HEK293 (cell line): Measurements from ENCODE around the gene COL15A1.

ENCODE experiments used
- CTCF ChIA-PET: fragments of 350-600 bp; formaldehyde crosslinking; extraction: SDS; loops from one replicate; lab custom pipeline; 2021; ENCODE audit warnings: antibody characterized with exemption; lab: Yijun Ruan, JAX
- POLR2A ChIA-PET: fragments of 300-600 bp; formaldehyde crosslinking; extraction: SDS; loops from one replicate; lab custom pipeline; 2020; ENCODE audit warnings: antibody characterized with exemption, inconsistent platforms; lab: Yijun Ruan, JAX
- H3K27ac ChIP-seq: fragments of 200-500 bp; sonication (Bioruptor generic); 2 replicates; pipeline ENCODE4 v1.5.1; 2014; ENCODE audit warnings: low read depth, low read length, control low read depth, inconsistent platforms; ENCODE audit errors: extremely low read depth
- H3K36me3 ChIP-seq, 2 experiments: fragments of 200-500 bp in 1 of 2; sonication (Bioruptor generic) in 1 of 2; 1 replicate in 1 of 2; 2 replicates in 1 of 2; pipeline ENCODE4 v1.5.1; 2014 to 2017; ENCODE audit warnings: inconsistent platforms in 2 of 2, low read length in 2 of 2; ENCODE audit not compliant: control insufficient read depth in 2 of 2, insufficient read depth in 1 of 2
- H3K4me1 ChIP-seq: fragments of 200-500 bp; sonication (Bioruptor generic); 2 replicates; pipeline ENCODE4 v1.5.1; 2014; ENCODE audit warnings: mild to moderate bottlenecking, low read length, inconsistent platforms; ENCODE audit not compliant: control insufficient read depth, insufficient read depth
- H3K4me3 ChIP-seq: 2 replicates; pipeline ENCODE4 v1.5.1; 2011; ENCODE audit warnings: low read depth, mild to moderate bottlenecking, control low read depth, low read length, moderate library complexity
- H3K9me3 ChIP-seq: fragments of 200-500 bp; sonication (Bioruptor generic); 2 replicates; pipeline ENCODE4 v1.5.1; 2014; ENCODE audit warnings: low read depth, low read length, inconsistent platforms; ENCODE audit not compliant: control insufficient read depth, insufficient read depth
- ATF2 ChIP-seq: fragments of 450-650 bp; formaldehyde crosslinking; IDR thresholded peaks from 2 replicates; pipeline ENCODE4 v1.5.1; 2016; ENCODE audit warnings: missing biosample characterization, missing genetic modification characterization, low read depth
- MZF1 ChIP-seq: fragments of 450-650 bp; formaldehyde crosslinking; IDR thresholded peaks from 2 replicates; pipeline ENCODE4 v1.5.1; 2017; ENCODE audit warnings: missing biosample characterization, missing genetic modification characterization, borderline replicate concordance
- ZNF10 ChIP-seq: fragments of 450-650 bp; formaldehyde crosslinking; IDR thresholded peaks from 2 replicates; pipeline ENCODE4 v1.5.1; 2017; ENCODE audit warnings: missing biosample characterization, missing genetic modification characterization
- ZNF121 ChIP-seq: fragments of 450-650 bp; formaldehyde crosslinking; IDR thresholded peaks from 2 replicates; pipeline ENCODE4 v1.5.1; 2016; ENCODE audit warnings: missing biosample characterization, missing genetic modification characterization
- ZNF155 ChIP-seq: fragments of 450-650 bp; formaldehyde crosslinking; IDR thresholded peaks from 2 replicates; pipeline ENCODE4 v1.5.1; 2016; ENCODE audit warnings: missing biosample characterization, missing genetic modification characterization
- ZNF221 ChIP-seq: fragments of 450-650 bp; formaldehyde crosslinking; IDR thresholded peaks from 2 replicates; pipeline ENCODE4 v1.5.1; 2017; ENCODE audit warnings: missing biosample characterization, missing genetic modification characterization, borderline replicate concordance
- ZNF24 ChIP-seq: fragments of 450-650 bp; formaldehyde crosslinking; IDR thresholded peaks from 2 replicates; pipeline ENCODE4 v1.5.1; 2016; ENCODE audit warnings: missing biosample characterization, missing genetic modification characterization
- ZNF311 ChIP-seq: fragments of 450-650 bp; formaldehyde crosslinking; IDR thresholded peaks from 2 replicates; pipeline ENCODE4 v1.5.1; 2017; ENCODE audit warnings: missing biosample characterization, missing genetic modification characterization, borderline replicate concordance
- ZNF560 ChIP-seq: fragments of 450-650 bp; formaldehyde crosslinking; IDR thresholded peaks from 2 replicates; pipeline ENCODE4 v1.5.1; 2017; ENCODE audit warnings: missing biosample characterization, missing genetic modification characterization, borderline replicate concordance
- ZNF701 ChIP-seq: fragments of 450-650 bp; formaldehyde crosslinking; IDR thresholded peaks from 2 replicates; pipeline ENCODE4 v1.5.1; 2016; ENCODE audit warnings: missing biosample characterization, missing genetic modification characterization
- ZNF768 ChIP-seq: fragments of 450-650 bp; formaldehyde crosslinking; IDR thresholded peaks from 2 replicates; pipeline ENCODE4 v1.5.1; 2018; ENCODE audit warnings: missing biosample characterization, mild to moderate bottlenecking, missing genetic modification characterization
- ZNF785 ChIP-seq: fragments of 450-650 bp; formaldehyde crosslinking; IDR thresholded peaks from 2 replicates; pipeline ENCODE4 v1.5.1; 2016; ENCODE audit warnings: missing biosample characterization, missing genetic modification characterization
- ZNF837 ChIP-seq: fragments of 450-650 bp; formaldehyde crosslinking; IDR thresholded peaks from 2 replicates; pipeline ENCODE4 v1.5.1; 2016; ENCODE audit warnings: missing biosample characterization, missing genetic modification characterization
- TF ChIP-seq, protein P1 (sequence below): fragments of 450-650 bp; formaldehyde crosslinking; IDR thresholded peaks from 2 replicates; pipeline ENCODE4 v1.5.1; 2016; ENCODE audit warnings: missing biosample characterization, missing genetic modification characterization
- TF ChIP-seq, protein P2 (sequence below): IDR thresholded peaks from 2 replicates; pipeline ENCODE4 v1.6.1; 2011; ENCODE audit warnings: mild to moderate bottlenecking, low read depth, low read length, borderline replicate concordance
- TF ChIP-seq, protein P3 (sequence below): fragments of 450-650 bp; IDR thresholded peaks from 2 replicates; pipeline ENCODE4 v1.5.1; 2018; ENCODE audit warnings: missing biosample characterization, missing genetic modification characterization

Gene COL15A1

DNA sequence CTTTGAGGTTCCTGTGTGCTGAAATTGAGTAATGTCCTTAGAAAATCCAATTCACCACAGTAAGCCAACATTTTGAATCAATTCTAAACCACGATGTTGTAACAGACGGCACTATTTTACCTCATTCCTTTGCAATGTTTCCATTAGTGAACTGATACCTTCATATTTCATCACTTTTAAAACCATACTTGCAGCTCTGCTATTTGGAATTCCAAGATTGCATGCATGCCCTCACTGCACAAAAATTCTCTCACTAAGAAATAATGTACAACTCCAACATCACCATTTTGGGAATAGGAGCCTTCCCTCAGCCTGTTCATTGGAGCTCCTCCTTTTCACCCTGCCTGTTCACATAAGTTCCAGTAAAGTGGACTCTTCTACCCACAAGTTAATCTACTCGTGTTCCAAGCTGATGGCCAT, 86.4 kb downstream of the COL15A1 start:
- Histone ChIP-seq H3K9me3 (no peaks in the 10 kb centered on the region), H3K36me3 (no peaks in the 10 kb centered on the region), H3K4me1 (no peaks in the 10 kb centered on the region), H3K27ac (no peak overlapping the region), H3K4me3 (no peak overlapping the region)
- TF ChIP-seq ZNF24 (tag by site-specific recombination): no peak
- no peak for TF ChIP-seq ZNF311 (tag by site-specific recombination)
- TF ChIP-seq ZNF121: no peak
- no peak for TF ChIP-seq ZNF768 (tag by site-specific recombination)
- TF ChIP-seq, protein P1, sequence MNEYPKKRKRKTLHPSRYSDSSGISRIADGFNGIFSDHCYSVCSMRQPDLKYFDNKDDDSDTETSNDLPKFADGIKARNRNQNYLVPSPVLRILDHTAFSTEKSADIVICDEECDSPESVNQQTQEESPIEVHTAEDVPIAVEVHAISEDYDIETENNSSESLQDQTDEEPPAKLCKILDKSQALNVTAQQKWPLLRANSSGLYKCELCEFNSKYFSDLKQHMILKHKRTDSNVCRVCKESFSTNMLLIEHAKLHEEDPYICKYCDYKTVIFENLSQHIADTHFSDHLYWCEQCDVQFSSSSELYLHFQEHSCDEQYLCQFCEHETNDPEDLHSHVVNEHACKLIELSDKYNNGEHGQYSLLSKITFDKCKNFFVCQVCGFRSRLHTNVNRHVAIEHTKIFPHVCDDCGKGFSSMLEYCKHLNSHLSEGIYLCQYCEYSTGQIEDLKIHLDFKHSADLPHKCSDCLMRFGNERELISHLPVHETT (tag by site-specific recombination): no peak
- TF ChIP-seq ZNF837: no peak
- TF ChIP-seq ZNF155 (tag by site-specific recombination): no peak
- no peak for TF ChIP-seq ZNF221 (tag by site-specific recombination)
- POLR2A ChIA-PET: no interaction called here
- CTCF ChIA-PET: interaction anchor here (0.8 to 1.2 kb wide), 2 partner anchors 29 to 111 kb away, joined by 3 to 5 read pairs; no protein-coding TSS in a partner anchor

GRCh38 chr9:99030610-99031109, 87.0 kb downstream of the COL15A1 start:
- POLR2A ChIA-PET: no interaction called here
- no peaks in the 10 kb centered on the region for H3K36me3 ChIP-seq
- no peak overlapping the region for H3K27ac ChIP-seq
- no peaks in the 10 kb centered on the region for H3K4me1 ChIP-seq
- H3K4me3 ChIP-seq: no peak overlapping the region
- H3K9me3 ChIP-seq: no peaks in the 10 kb centered on the region
- CTCF ChIA-PET: interaction anchor here (0.7 to 1.2 kb wide), 2 partner anchors 104 to 110 kb away, joined by 3 to 5 read pairs; no protein-coding TSS in a partner anchor
- TF ChIP-seq ZNF701 (tag by site-specific recombination) (no peak), ATF2 (tag by site-specific recombination) (no peak), ZNF785 (tag by site-specific recombination) (no peak), MZF1 (no peak)
- TF ChIP-seq, protein P2, sequence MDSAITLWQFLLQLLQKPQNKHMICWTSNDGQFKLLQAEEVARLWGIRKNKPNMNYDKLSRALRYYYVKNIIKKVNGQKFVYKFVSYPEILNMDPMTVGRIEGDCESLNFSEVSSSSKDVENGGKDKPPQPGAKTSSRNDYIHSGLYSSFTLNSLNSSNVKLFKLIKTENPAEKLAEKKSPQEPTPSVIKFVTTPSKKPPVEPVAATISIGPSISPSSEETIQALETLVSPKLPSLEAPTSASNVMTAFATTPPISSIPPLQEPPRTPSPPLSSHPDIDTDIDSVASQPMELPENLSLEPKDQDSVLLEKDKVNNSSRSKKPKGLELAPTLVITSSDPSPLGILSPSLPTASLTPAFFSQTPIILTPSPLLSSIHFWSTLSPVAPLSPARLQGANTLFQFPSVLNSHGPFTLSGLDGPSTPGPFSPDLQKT: no peak
- TF ChIP-seq, all 188 proteins: peak for 0

GRCh38 chr9:99031319-99031718, 87.6 kb downstream of the COL15A1 start:
- Histone ChIP-seq H3K27ac (no peak overlapping the region), H3K4me3 (no peak overlapping the region), H3K4me1 (no peaks in the 10 kb centered on the region), H3K9me3 (no peaks in the 10 kb centered on the region)
- ChIA-PET CTCF (interaction anchor here (0.6 to 0.7 kb wide), 2 partner anchors 12 to 103 kb away, joined by 3 to 4 read pairs; no protein-coding TSS in a partner anchor), POLR2A (no interaction called here)
- TF ChIP-seq, protein P3, sequence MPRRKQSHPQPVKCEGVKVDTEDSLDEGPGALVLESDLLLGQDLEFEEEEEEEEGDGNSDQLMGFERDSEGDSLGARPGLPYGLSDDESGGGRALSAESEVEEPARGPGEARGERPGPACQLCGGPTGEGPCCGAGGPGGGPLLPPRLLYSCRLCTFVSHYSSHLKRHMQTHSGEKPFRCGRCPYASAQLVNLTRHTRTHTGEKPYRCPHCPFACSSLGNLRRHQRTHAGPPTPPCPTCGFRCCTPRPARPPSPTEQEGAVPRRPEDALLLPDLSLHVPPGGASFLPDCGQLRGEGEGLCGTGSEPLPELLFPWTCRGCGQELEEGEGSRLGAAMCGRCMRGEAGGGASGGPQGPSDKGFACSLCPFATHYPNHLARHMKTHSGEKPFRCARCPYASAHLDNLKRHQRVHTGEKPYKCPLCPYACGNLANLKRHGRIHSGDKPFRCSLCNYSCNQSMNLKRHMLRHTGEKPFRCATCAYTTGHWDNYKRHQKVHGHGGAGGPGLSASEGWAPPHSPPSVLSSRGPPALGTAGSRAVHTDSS (tag by site-specific recombination): no peak
- TF ChIP-seq ZNF10 (tag by site-specific recombination) (no peak), ZNF560 (tag by site-specific recombination) (no peak)
- TF ChIP-seq, all 188 proteins: peak for 0
- no peaks in the 10 kb centered on the region for H3K36me3 ChIP-seq
